NCI-H1048 (cell line): ENCODE results near the gene UQCR11.
A peak's percentile ranks its signal among the peaks of the same experiment; 100 is the strongest.

Source experiments
- DNase-seq: peaks from one replicate; lab custom pipeline; 2025; lab: John Stamatoyannopoulos, UW

UQCR11 gene

DNA sequence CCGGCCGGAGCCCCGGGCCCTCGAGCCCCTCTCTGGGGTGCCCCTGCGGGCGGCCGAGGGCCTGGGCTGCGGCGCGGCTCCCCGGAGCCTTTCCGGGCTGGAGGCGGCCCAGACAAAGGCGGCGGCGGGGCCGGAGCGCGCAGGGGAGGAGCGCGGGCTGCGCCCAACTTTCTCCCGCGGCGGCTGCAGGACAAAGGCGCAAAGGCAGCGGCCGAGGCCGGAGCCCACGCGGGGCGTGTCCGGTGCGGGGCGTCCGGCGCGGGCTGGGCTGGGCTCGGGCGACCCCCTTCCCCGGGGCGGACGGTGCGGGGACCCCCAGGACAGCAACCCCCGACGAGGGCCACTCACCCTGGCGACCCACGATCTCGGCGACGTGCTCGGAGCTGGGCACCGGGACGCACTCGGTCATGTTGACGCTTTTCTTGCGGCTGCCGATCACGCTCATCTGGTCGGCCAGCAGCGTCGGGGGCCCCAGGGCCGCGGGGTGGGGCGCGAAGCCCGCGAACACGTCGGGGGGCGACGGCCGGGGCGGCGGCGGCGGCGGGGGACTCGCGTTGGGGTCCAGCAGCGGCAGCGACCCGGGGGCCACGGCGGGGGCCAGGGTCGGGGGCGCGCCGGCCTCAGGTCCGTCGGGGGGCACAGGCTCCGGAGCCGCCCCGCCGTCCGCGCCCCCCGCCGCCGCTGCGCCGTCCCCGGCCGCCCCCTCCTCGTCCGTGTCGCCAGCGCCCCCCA is 38.0 kb downstream of the UQCR11 start:
- no peak for DNase-seq

- peak; percentile 47 for DNase-seq
Observed at GRCh38 chr19:1566392-1567115, 38.7 kb downstream of the UQCR11 start.

DNA sequence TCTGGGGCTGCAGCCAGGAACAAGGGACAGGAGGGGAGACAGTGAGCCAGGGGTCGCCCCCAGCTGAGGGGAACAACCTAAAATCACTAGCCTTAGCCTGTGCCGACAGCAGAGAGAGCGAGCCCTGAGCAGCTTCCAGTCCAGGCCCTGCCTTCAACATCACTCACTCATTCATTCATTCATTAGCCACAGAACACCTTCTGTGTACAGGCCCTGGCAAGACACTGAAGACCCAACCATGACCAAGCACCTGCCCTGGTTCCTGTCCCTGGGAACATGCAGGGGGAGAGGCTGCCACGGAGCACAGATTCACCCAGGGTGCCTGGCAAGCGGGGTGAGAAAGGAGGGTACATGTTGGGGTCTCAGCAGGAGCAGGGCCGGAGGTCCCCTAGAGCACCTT is 42.0 kb downstream of the UQCR11 start:
- DNase-seq, result no peak

GRCh38 chr19:1561236-1561842 is 43.9 kb downstream of the UQCR11 start:
- no peak for DNase-seq

- DNase-seq, result no peak
Observed at GRCh38 chr19:1560286-1560882, 44.9 kb downstream of the UQCR11 start.

- DNase-seq, result no peak
Observed at GRCh38 chr19:1558552-1558951, 46.7 kb downstream of the UQCR11 start.

DNA sequence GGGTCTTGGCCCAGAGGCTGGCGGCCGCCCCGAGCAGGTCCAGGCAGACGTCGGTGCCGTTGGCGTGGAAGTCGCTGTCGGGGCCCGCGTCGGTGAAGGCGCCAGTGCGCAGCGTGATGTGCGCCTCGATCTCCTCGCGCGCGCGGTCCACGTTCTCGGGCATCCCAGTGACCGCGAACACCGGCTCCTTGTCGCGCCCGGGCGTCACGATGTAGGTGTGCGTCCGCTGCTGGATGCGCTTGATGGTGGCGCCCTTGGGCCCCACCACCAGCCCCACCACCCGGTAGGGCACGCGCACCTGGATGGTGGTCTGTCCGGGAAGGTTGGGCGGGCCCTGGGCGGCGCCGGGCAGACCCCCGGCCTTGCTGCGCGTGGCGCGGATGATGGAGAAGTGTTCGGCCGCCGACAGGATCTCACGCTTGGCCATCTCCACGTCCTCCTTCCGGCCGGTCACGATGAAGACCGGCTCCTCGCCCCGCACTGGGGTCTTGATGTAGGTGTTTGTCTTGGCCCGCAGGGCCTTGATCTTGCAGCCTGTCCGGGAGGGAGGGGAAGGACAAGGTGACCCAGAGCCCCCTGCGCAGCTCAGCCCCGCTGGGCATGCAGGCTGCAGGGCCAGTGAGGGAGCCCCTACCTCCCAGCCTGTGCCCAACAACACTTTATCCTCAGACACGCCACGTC is 48.7 kb downstream of the UQCR11 start:
- no peak for DNase-seq

DNA sequence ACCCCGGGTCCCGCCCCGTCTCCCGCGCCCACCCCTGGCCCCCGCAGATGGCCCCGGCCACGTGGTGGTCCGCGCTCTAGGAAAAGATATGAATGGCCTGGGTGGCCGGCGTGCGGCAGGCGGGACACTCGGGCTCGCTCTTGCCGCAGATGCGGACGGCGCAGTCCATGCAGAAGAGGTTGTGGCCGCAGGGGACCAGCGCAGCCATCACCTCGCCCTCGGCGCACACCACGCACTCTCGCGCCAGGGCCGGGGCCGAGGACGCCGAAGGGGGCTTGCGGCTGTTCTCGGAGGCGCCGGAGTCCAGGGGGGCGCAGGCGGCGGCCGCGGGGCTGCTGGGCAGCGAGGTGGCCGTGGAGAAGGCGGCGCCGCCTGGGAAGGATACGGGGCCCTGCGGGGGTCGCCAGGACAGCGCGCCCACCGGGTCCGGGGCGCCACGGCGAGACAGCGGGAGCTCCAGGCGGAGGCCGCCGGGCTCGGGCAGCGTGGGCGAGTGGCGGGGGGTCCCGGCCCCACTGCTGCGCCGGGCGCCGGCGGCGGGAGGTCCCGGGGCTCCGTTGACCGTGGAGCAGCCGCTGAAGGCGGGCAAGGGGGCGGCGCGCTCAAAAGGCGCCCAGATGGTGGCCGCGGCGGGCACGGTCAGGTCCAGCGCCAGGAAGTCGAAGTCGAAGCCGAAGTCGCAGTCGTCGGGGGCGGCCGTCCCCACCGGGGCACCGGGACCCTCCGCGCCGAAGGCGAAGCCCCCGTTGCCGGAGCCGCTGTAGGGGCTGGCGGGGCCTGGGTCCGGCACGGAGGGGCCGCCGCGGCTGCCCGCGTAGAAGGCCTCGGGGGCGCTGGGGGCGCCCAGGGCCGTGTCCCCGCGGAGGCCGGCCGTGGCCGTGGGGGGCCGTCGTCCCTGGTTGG is 49.5 kb downstream of the UQCR11 start:
- no peak for DNase-seq

GRCh38 chr19:1554968-1555367 is 50.3 kb downstream of the UQCR11 start:
- no peak for DNase-seq

- no peak for DNase-seq
Observed at GRCh38 chr19:1553415-1553814, 51.8 kb downstream of the UQCR11 start.

- no peak for DNase-seq
Observed at GRCh38 chr19:1551068-1552040, 53.9 kb downstream of the UQCR11 start.

- DNase-seq, result no peak
Observed at GRCh38 chr19:1549332-1549945, 55.8 kb downstream of the UQCR11 start.
